Stimulated activated CD4-positive, alpha-beta T cell treated with anti-CD3 and anti-CD28 coated beads, Interleukin-4, amount 100 ng/mL, for 24 hours (primary cell): ENCODE results near the gene SMYD2.

Source experiments
- DNase-seq: peaks from one replicate; pipeline ENCODE4 v3.0.0-alpha.2; 2020

Gene SMYD2

DNA sequence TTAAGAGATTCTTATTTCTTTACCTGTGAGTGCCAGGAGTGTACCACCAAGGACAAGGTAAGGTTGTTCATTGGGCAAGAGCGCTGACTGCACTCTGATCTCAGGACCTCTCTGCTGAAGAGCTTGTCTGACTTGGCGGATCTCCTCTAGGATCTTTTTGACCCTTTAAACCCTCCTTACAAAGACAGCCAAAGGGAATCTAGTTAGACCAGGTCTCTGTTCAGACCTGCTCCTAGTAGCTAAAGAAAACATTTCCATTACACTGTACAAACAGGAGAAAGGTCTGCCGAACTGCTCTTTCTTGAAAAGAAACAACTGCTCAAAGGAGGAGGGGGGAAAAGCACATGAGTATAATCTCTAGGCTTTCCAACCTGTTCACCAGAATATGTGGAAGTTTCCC is 49.3 kb downstream of the SMYD2 start:
- no peak for DNase-seq

DNA sequence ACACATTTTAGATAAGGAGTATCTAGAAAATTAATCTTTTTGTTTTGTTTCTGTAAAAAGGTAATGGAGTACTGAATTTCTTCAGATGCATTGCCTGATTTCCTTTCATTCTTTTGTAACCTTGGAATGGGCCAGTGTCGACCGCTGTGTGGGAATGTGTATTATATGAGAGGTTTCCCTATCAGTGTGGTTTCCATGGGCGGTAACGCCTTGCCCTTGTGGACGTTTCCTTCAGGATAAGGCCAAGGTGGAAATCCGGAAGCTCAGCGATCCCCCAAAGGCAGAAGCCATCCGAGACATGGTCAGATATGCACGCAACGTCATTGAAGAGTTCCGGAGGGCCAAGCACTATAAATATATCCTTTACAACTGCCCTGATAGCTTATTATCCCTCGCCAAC is 49.8 kb downstream of the SMYD2 start:
- DNase-seq: no peak

DNA sequence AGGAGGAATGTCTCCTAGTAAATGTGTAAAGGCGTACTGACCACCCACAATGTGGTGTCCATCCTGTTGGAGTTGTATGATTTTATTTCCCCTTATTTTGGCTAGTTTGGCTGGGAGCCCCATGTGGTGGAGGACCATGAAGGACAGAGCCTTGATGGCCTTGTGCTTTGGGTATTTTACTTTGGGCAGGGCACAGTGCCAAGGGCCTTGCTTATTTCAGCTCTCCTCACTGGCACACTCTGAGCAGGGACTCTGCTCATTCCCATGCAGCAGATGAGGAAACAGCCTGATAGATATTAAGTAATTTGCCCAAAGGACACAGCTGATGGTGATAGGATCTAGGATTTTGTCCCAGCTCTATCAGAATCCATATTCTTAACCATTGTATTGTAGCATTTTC is 50.2 kb downstream of the SMYD2 start:
- no peak for DNase-seq

- peak; percentile 54 for DNase-seq
Observed at GRCh38 chr1:214331827-214332423, 51.0 kb downstream of the SMYD2 start.

- DNase-seq: peak; percentile 47
Observed at GRCh38 chr1:214332946-214333798, 52.2 kb downstream of the SMYD2 start.

DNA sequence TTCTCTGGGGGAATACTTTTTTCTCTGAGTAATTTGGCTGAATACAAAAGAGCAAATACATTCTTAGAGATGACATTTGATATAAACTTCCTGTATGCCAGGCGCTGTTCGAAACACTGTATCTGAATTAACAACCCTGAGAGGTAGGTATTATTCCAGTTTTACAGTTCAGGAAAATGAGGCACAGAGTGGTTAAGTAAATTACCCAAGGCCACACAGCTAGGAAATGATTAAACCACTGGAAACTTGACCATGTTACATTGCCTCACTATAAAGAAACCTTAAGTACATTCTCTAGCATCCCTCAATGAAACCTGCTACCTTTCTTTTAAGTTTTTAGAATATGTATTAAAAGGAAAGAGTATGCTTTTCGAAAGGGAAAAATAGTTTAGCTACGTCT is 54.6 kb downstream of the SMYD2 start:
- no peak for DNase-seq

GRCh38 chr1:214337015-214337414 is 56.1 kb downstream of the SMYD2 start:
- no peak for DNase-seq

GRCh38 chr1:214337511-214337910 is 56.6 kb downstream of the SMYD2 start:
- no peak for DNase-seq

DNA sequence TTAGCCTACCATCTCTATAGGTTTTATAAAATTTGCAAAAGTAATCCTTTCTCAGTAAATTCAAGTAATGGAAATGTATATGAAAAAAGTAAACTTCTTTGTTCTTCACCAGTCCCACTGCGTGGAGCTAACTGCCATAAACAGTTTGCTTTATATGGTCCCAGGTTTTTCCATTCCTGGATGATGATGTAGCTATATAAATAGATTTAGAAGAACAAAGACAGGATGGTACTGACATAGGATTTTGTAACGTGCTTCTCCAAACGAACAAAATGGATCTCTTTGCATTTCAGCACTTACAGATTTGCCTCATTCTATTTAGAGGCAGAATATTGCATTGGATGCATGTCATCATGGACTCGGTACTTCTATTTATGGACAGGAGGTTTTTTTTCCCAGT is 57.3 kb downstream of the SMYD2 start:
- no peak for DNase-seq

- no peak for DNase-seq
Observed at GRCh38 chr1:214341459-214341858, 60.5 kb downstream of the SMYD2 start.

GRCh38 chr1:214341932-214342331 is 61.0 kb downstream of the SMYD2 start:
- DNase-seq: no peak

GRCh38 chr1:214342525-214342924 is 61.6 kb downstream of the SMYD2 start:
- no peak for DNase-seq

DNA sequence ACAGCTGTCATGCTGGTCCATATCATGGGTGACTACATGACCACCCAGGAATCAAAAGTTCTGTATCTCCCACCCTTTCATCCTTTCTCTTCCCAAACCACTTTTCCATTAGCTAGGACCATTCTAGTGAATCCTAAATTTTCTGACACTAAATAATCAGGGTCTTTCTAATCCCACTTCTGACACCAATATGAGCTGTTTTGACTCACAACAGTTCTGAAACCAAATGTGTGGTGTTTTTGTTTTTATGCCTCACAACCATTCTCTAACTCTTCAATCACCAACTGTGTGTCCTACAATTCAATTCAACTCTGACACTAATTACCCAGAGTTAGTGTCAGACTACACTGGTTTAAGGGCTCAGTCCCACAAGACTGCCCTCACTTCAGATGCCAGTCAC is 63.9 kb downstream of the SMYD2 start:
- DNase-seq: no peak

GRCh38 chr1:214349008-214349407 is 68.0 kb downstream of the SMYD2 start:
- no peak for DNase-seq

DNA sequence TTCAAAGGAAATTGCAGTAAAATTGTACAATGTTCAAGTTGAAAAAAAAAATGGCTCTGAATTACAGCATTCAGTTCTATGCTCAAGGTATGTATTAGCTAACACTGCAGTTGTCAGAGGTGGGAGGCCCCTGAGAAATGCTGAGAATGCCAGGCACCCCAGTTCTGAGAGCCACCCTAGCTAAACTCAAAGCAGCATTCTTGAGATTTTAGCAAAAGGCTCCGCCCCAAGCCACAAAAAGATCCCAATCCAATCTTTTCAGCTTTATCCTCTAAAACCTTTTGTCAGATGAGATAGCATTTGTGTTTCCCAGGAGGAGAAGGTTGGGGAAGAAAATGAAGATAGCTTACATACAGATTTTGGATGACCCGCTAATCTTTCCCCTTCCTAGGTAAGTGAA is 68.8 kb downstream of the SMYD2 start:
- DNase-seq: no peak

GRCh38 chr1:214351551-214352277 is 70.8 kb downstream of the SMYD2 start:
- no peak for DNase-seq

DNA sequence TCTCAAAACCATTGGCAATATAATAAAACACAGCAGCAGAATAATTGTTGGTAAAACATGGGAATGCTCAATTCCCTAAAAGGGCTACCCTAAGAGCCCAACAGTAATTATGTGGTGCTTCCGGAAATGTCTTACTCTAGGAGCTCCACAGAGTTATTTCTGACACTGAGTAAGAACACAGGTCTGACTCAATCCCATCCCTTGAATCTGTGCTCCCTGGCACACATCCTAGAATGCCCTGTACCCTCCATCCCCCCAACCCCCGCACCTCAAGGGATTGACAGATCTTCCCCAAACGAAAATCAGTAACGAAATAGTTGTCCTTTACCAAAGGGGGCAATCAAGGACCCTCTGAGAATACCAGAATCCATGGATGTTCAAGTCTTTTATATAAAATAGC is 71.9 kb downstream of the SMYD2 start:
- DNase-seq: no peak

GRCh38 chr1:214354440-214355148 is 73.6 kb downstream of the SMYD2 start:
- no peak for DNase-seq

DNA sequence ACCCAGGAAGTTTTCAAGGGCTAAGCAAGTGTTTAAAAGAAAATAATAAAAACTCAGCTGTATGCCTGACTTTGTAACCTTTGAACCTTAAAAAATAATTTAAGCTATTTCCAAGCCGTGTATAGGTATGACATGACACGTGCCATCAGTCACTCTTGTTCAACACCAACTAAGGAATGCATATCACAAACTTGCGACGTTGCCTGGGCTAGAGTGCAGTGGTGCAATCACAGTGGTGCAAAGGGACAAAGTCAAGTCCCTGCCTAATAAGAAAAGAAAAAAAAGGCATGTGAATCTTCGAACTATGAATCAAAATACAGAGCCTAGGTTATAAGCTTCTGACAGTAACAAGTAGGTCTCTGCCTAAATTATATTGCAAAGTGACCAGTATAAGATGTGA is 79.2 kb downstream of the SMYD2 start:
- no peak for DNase-seq

GRCh38 chr1:214360525-214361164 is 79.7 kb downstream of the SMYD2 start:
- DNase-seq: no peak

DNA sequence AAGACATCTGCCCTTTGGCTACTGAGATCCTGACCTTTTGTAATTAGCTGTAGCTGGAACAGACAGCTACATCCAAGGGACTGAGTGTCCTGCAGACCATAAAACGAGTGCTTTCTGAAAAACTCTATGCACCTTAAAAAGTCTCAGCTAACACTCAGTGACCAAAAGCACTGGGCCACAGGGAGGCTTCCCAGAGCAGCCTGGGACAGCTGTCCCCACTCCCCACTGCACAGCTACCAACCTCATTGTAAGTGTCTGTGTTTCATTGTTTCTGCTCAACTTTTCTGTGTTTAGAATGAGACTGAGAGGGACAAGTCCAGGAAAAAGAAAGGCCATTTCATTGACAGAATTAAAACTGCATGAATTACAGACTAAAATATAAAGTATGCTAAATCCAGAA is 80.7 kb downstream of the SMYD2 start:
- no peak for DNase-seq

- DNase-seq: no peak
Observed at GRCh38 chr1:214362188-214362882, 81.4 kb downstream of the SMYD2 start.
